Stimulated activated CD4-positive, alpha-beta T cell treated with anti-CD3 and anti-CD28 coated beads, Interleukin-1b, Interleukin-23, amount 100 ng/mL, for 48 hours (primary cell): ENCODE data around the gene FSIP1.

Experiments
- DNase-seq: peaks from one replicate; pipeline ENCODE4 v3.0.0-alpha.2; 2020

Gene FSIP1

GRCh38 chr15:39756806-39757522, 25.7 kb downstream of the FSIP1 start:
- no peak for DNase-seq

- DNase-seq, result no peak
Measured at GRCh38 chr15:39752991-39753390, 29.6 kb downstream of the FSIP1 start.

DNA sequence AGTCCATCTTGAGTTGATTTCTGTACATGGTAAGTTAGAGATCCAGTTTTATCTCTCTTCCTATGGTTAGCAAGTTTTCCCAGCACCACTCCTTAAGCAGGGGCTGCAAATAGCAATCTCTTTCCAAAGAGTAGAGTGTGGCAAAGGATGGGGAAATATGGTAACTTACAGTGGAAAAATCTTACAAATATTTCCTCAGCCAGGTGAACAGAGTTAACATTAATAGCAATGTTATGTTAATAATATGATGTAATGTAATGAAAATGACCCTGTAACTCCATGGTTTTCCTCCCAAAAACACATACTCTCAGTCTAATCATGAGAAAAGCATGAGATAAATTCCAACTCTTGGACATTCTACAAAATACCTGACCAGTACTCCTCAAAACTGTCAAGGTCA, 30.4 kb downstream of the FSIP1 start:
- DNase-seq, result no peak

- no peak for DNase-seq
Measured at GRCh38 chr15:39748276-39748675, 34.4 kb downstream of the FSIP1 start.

- no peak for DNase-seq
Measured at GRCh38 chr15:39747326-39747725, 35.3 kb downstream of the FSIP1 start.

DNA sequence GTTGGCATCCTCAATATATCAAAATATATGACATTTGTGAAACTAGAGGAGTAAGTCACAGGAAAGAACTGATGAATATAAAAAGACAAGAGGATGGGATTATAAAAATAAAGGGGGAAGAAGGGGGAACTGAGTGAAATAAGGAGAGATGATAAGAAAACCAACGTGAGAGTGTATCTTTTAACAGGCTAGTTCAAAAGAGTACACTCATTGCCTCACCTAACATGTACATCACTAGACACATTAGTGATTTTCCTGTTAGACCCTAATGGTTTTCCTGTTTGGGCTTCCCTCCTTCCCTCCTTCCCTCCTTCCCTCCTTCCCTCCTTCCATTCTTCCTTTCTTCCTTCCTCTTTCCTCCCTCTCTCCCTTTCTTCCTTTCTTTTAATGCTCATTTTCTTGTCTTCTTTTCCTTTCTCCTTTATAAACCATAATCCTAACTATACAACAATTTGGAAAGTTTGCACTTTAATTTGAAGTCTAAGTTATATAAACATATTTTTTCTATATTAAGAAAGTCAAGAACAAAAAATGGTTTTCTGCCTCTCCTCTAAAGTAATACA, 35.8 kb downstream of the FSIP1 start:
- DNase-seq, result no peak

GRCh38 chr15:39746176-39746575, 36.5 kb downstream of the FSIP1 start:
- DNase-seq, result no peak

GRCh38 chr15:39745415-39745814, 37.2 kb downstream of the FSIP1 start:
- no peak for DNase-seq

DNA sequence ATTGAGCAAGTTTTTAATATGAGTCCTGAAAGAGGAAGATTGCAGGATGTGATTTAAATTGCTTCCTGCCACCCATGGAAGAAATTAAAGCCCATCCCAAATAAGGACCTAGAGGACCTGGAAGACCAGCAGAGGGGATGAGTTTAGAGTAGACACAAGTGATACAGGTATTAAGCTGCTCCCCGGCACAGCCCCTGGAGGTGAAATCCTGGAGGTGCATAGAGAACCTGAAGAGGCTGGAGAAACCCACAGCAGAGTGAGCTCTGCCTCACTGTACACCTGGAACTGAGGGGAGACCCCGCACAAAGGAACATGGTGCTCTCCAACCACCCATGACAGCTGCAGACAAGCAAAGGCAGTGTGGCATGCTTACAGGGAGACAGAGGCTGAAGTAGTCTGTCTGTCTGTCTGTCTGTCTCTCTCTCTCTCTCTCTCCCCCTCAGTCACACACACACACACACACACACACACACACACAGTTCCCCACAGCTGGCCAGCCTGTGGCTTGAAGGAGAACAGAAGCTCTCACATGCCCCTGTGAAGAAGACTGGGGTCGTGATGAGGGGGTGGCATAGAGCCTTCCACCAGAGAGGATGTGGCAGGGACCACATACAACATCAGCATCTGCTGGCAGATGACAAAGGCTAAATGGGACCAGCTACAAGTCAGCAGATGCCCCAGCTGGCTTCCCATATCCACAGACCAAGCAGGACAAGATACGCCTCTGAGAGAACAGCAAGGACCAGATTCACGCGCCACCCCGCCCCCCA, 38.1 kb downstream of the FSIP1 start:
- no peak for DNase-seq

DNA sequence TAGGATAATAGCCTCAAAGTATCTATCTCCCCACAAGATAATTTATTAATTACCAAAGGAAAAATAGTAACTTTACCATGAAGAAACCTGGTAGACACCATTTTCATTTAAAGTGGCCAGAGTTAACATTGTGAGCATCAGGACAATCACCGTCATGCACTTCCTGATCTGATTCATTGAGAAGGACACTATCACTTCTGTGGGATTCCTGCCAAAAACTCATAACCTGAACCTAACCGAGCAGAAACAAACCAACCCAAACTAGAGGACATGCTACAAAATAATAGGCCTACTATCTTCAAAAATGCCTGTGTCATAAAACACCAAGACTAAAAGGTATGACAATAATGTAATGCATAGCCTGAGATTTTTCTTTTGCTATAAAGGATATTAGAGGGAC, 39.0 kb downstream of the FSIP1 start:
- DNase-seq, result no peak

DNA sequence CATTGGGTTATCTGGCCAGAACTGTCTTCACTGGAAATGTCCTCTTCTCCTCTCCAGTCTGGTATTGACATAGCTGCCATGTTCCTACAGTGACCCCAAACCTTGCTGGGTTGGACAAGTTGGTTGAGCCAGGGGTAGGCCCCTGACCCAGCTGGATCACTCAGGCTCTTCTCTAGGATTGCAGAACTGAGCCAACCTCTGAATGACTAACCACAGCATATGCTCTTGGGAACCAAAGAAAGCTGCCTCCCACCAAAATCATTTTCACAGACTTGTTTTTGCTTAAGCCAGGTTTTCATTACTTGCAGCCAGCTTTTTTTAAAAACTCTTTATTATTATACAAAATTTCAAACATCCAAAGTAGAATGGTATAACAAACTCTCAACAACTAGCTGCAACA, 41.4 kb downstream of the FSIP1 start:
- no peak for DNase-seq

GRCh38 chr15:39738998-39739397, 43.6 kb downstream of the FSIP1 start:
- DNase-seq, result no peak

GRCh38 chr15:39737196-39737550, 45.5 kb downstream of the FSIP1 start:
- no peak for DNase-seq

DNA sequence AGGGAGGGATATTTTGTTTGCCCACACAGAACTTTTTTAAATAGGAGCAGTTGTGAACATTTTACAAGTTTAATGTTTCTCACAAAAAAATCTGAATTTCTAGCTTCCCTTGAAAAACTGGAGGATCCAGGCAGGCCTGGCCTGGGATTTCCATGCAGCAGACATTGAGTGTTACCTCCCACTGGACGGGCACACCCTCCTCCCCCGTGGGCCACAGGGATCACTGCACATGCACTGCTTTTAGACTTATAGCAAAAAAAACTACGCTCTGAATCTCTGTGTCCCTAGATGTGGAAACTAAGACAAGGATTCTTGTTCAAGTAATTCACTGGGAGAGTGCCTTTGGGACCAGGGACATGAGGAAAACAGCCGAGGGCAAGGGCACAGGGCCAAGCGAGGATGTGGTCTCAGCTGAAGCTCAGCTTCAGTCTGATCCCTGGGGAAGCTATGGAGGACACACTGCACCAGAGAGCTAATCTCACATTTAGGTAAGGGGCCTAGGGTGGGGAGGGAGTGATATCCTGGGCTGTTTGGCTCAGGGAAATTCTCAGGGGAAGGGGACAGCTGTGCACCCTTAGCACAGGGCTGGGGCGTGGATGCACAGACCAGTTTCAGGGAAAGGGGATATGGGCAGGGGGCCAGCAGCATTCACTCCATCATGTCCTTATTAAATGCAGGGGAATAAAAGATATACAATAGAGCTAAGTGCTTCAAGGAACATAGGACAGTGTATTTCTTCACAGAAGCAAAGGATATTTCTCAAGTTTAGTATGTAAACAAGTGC, 46.0 kb downstream of the FSIP1 start:
- DNase-seq, result no peak

DNA sequence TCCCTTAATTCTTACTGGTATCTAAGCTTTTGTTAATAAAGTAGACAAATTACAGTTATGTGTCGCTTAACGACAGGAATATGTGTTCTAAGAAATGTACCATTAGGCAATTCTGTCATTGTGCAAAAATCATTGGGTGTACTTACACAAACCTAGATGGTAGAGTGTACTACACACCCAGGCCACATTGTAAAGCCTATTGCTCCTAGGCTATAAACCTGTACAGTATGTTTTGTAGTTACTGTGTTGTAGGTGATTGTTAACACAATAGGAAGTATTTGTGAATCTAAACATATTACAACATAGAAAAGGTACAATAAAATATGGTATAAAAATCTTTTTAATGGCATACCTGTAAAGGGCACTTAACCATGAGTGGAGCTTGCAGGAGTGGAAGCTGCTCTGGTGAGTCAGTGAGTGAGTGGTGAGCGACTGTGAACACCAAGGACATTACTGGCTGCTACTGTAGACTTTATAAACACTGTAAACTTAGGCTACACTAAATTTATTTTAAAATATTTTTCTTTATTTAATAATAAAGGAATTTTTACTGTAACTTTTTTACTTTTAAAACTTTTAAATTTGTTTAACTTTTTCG, 47.4 kb downstream of the FSIP1 start:
- no peak for DNase-seq

DNA sequence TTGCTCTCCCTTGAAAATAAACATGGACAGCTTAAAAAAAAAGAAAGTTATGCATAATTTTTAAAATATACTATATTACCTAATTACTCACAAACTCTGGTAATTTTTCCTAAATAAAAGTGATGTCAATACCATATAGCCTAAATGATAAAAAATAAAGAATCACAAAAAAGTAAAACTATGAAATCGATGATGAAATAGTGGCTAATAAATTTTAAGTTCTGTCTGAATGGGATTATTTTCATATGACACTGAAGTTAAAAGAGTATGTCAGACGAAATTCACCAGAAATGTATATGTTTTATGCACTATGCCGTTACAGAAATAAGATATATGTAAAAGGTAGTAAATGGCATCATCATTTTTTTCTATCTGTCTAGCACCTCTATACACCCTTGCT, 51.4 kb downstream of the FSIP1 start:
- DNase-seq, result no peak

GRCh38 chr15:39730552-39730951, 52.1 kb downstream of the FSIP1 start:
- no peak for DNase-seq

- DNase-seq, result no peak
Measured at GRCh38 chr15:39729500-39729899, 53.1 kb downstream of the FSIP1 start.

DNA sequence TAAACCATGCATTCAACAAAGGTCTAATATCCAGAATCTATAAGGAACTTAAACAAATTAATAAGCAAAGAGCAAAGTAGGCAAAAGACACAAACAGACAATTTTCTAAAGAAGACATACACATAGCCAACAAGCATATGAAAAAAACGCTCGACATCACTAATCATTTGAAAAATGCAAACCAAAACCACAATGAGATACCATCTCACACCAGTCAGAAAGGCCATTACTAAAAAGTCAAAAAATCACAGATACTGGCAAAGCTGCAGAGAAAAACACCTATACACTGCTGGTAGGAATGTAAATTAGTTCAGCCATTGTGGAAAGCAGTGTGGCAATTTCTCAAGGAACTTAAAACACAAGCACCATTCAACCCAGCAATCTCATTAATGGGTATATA, 53.8 kb downstream of the FSIP1 start:
- DNase-seq, result no peak

DNA sequence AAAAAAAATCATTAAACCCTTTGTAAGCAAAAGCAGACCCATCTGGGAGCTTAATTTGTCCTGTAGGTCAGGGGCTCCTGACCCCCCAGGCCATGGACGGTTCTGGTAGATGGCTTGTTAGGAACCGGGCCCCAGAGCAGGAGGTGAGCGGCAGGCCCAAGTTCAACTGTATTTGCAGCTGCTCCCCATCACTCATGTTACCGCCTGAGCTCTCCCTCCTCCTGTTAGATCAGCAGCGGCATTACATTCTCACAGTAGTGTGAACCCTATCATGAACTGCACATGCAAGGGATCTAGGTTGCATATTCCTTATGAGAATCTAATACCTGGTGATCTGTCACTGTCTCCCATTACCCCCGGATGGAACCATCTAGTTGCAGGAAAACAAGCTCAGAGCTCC, 60.7 kb downstream of the FSIP1 start:
- no peak for DNase-seq

- no peak for DNase-seq
Measured at GRCh38 chr15:39720621-39721611, 61.7 kb downstream of the FSIP1 start.

- no peak for DNase-seq
Measured at GRCh38 chr15:39720081-39720480, 62.6 kb downstream of the FSIP1 start.
